NCI-H2227 (cell line): ENCODE results near the gene INSIG1.
A peak's percentile ranks its signal among the peaks of the same experiment; 100 is the strongest.

Source experiments
- DNase-seq: peaks from one replicate; lab custom pipeline; 2025; ENCODE audit not compliant: unreplicated experiment; lab: John Stamatoyannopoulos, UW

INSIG1 gene

GRCh38 chr7:155297517-155298287 is at the start of gene INSIG1:
Gene INSIG1, plus strand, starts transcription at chr7:155297878. Its CDS starts 408 bp downstream, at chr7:155298286.
- peak; percentile 97 for DNase-seq

- no peak for DNase-seq
Measured at GRCh38 chr7:155248366-155248756, 49.3 kb upstream of the INSIG1 start.

- no peak for DNase-seq
Measured at GRCh38 chr7:155251831-155252230, 45.8 kb upstream of the INSIG1 start.

GRCh38 chr7:155252444-155252887 is 45.2 kb upstream of the INSIG1 start:
- no peak for DNase-seq

- no peak for DNase-seq
Measured at GRCh38 chr7:155252892-155253501, 44.7 kb upstream of the INSIG1 start.

GRCh38 chr7:155254018-155254417 is 43.7 kb upstream of the INSIG1 start:
- DNase-seq, result no peak

GRCh38 chr7:155255071-155255470 is 42.6 kb upstream of the INSIG1 start:
- DNase-seq, result no peak

- DNase-seq, result no peak
Measured at GRCh38 chr7:155255621-155256020, 42.1 kb upstream of the INSIG1 start.

GRCh38 chr7:155256081-155256760 is 41.5 kb upstream of the INSIG1 start:
- DNase-seq, result no peak

- no peak for DNase-seq
Measured at GRCh38 chr7:155256761-155257481, 40.8 kb upstream of the INSIG1 start.

GRCh38 chr7:155257482-155258225 is 40.0 kb upstream of the INSIG1 start:
- DNase-seq, result no peak

- DNase-seq, result no peak
Measured at GRCh38 chr7:155258226-155258560, 39.5 kb upstream of the INSIG1 start.

- DNase-seq, result no peak
Measured at GRCh38 chr7:155259866-155260497, 37.7 kb upstream of the INSIG1 start.

GRCh38 chr7:155260498-155260872 is 37.2 kb upstream of the INSIG1 start:
- no peak for DNase-seq

GRCh38 chr7:155261031-155261985 is 36.4 kb upstream of the INSIG1 start:
- DNase-seq, result no peak

GRCh38 chr7:155262031-155262430 is 35.6 kb upstream of the INSIG1 start:
- DNase-seq, result no peak

GRCh38 chr7:155263051-155263450 is 34.6 kb upstream of the INSIG1 start:
- no peak for DNase-seq

- DNase-seq, result no peak
Measured at GRCh38 chr7:155263581-155264143, 34.0 kb upstream of the INSIG1 start.

GRCh38 chr7:155265144-155265543 is 32.5 kb upstream of the INSIG1 start:
- no peak for DNase-seq
